Activated T-cell treated with anti-CD3 and anti-CD28 coated beads for 48 hours (primary cell): Measurements from ENCODE around the gene LRCH2.

Experiments used
- DNase-seq: peaks from one replicate; pipeline ENCODE4 v3.0.0-alpha.2; 2020; ENCODE audit warnings: low read depth

Gene LRCH2

DNA sequence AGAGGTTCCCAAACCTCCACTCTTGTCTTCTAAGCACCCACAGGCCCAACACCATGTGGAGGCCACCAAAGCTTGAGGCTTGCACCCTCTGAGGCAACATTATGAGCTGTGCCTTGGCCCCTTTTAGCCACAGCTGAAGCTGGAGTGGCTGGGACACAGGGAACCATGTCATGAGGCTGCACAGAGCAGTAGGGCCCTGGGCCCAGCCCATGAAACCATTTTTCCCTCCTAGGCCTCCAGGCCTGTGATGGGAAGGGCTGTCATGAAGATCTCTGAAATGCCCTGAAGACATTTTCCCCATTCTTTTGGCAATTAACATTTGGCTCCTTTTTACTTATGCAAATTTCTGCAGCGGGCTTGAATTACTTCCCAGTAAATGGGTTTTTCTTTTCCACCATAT lies 29.9 kb downstream of the LRCH2 start:
- DNase-seq = no peak

DNA sequence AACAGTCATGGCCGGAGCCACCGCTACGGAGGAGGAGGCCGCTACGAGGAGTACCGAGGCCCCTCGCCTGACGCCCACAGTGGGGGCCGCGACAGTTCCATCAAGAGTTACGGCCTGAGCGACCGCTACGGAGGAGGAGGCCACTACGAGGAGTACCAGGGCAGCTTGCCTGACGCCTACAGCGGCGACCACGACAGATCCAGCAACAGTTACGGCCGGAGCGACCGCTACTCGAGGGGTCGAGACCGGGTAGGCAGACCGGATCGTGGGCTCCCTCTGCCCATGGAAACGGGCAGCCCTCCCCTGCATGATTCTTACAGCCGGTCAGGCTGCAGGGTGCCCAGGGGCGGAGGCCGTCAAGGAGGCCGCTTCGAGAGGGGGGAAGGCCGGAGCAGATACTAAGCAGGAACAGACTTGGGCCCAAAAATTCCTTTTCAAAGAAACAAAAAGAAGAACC lies 41.6 kb downstream of the LRCH2 start:
- DNase-seq = no peak

GRCh38 chrX:115191490-115192243 lies 42.2 kb downstream of the LRCH2 start:
- DNase-seq = no peak

GRCh38 chrX:115190636-115191489 lies 43.0 kb downstream of the LRCH2 start:
- DNase-seq = no peak

DNA sequence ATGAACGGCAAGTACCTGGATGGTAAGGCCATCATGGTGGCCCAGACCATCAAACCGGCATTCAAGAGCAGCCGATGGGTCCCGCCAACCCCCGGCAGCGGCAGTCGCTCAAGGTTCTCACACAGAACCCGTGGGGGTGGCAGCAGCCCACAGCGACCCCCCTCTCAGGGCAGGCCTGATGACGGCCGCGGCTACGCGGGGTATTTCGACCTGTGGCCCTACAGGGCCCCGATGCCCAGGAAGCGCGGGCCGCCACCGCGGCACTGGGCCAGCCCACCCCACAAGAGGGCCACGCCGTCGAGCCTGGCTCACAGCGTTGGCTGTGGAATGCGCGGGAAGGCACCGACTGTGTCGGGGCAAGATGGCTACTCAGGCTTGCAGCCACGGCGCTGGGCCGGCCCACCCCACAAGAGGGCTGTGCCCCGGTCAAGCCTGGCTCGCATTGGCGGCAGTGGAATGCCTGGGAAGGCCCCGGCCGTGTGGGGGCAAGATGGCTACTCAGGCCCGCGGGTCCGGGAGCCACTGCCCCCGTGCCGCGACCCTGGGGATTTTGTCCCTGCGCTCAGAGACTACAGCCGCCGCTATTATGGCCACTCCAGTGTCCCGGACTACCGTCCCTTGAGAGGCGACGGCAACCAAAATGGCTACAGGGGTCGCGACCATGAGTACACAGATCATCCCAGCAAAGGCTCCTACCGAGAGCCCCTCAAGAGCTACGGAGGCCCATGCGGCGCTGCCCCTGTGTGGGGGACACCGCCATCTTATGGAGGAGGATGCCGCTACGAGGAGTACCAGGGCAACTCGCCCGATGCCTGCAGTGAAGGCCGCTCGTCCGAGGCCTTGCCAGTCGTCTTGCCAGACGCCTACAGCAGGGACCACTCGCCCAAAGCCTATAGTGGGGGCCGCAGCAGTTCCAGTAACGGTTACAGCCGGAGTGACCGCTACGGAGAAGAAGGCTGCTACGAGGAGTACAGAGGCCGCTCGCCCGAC lies 44.0 kb downstream of the LRCH2 start:
- DNase-seq = no peak

GRCh38 chrX:115189110-115189509 lies 44.8 kb downstream of the LRCH2 start, which contains the start of gene RBMXL3:
Gene RBMXL3 (plus strand): TSS chrX:115189410. CDS start chrX:115189442, 32 bp downstream.
- DNase-seq = no peak

DNA sequence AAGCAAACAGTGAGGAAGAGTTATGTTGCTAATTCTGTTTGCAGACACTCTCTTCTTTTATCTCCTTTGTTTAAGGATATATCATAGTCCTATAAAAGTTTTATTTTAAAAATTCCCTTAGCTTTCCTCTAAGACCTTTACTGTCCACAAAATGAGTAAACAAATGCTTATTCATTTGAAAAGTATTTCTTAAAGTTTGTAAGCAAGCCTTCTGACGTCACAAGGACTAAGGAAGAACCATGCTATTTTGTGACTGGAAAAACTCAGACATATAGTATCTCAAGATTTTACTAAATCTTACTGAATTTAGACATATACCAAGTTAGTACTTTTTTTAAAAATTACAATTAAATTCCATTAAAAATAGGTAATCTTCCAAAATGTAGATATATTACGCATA lies 49.9 kb downstream of the LRCH2 start:
- no peak for DNase-seq

DNA sequence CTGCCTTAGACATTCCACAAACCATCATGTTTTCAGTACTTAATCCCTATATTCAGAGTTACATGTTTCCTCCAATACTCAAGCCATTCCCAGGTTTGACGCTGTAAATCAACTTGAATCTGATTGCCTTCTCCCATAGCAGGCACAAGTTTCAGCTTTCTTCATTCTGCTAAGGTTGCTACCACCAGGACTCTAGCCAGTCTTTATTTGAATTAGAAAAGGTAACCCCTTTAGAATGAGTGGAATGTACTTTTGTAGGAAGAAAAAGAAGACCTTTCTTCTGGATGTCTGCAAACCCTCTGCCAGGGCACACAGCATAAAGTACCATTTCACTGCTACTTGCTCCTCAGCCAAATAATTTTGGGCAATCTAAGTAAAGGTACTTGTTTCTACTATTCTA lies 55.4 kb downstream of the LRCH2 start:
- DNase-seq = no peak

GRCh38 chrX:115177932-115178331 lies 56.0 kb downstream of the LRCH2 start:
- DNase-seq = no peak

DNA sequence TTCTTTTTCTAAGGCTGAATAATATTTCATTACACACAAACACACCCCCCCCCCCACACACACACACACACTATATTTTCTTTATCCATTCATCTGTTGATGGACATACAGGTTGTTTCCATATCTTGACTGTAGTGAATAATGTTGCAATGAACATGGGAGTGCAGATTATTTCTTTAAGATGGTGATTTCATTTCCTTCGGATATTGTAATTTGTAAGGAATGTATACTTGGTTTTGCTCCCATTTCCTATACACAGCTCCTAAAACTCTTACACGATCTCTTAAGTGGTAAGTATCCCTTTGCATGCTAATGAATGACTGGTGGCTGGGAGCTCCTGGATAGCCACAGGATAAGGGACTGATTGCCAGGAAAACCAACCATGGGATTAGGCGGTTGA lies 59.3 kb downstream of the LRCH2 start:
- no peak for DNase-seq

DNA sequence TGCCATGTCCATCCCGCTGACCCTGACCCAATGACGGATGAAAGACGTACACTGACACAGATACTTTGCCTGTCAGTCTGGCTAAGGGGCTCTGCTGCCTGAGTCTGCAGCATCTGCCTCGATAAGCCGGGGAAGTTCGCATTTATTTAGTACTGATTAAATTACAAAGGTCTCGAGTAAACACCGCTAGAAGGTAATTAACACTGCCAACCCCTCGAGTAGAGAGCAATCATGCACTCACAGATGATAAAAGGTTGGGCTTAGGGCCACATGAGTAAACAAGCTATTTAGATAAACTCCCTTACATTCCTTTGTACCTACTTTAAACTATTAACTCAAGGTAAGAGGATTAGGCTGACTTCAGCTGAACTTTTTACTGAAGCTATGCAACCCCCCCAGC lies 60.7 kb downstream of the LRCH2 start:
- no peak for DNase-seq

GRCh38 chrX:115147220-115147619 lies 86.7 kb downstream of the LRCH2 start:
- DNase-seq = no peak

- DNase-seq = no peak
Observed at GRCh38 chrX:115142057-115142456, 91.8 kb downstream of the LRCH2 start.

- no peak for DNase-seq
Observed at GRCh38 chrX:115138040-115138439, 95.9 kb downstream of the LRCH2 start.

- DNase-seq = no peak
Observed at GRCh38 chrX:115134382-115134781, 99.5 kb downstream of the LRCH2 start.

- DNase-seq = no peak
Observed at GRCh38 chrX:115112411-115112810, 121.5 kb downstream of the LRCH2 start.

DNA sequence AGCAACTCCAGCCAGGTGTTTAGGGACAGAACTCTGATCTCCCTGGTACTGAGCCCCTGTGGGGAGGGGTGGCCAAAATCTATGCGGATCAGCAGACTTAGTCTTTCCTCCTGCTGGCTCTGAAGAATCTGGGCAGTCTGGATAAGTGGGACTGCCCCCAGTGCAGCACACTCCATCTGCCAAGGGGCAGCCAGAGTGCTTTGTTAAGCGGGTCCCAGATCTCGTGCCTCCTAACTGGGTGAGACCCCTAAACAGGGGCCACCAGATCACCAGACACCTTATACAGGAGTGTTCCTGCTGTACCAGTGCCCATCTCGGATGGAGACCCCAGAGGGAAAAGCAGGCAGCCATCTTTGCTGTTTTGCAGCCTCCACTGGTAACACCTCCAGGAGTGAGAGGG lies 135.0 kb downstream of the LRCH2 start:
- no peak for DNase-seq

DNA sequence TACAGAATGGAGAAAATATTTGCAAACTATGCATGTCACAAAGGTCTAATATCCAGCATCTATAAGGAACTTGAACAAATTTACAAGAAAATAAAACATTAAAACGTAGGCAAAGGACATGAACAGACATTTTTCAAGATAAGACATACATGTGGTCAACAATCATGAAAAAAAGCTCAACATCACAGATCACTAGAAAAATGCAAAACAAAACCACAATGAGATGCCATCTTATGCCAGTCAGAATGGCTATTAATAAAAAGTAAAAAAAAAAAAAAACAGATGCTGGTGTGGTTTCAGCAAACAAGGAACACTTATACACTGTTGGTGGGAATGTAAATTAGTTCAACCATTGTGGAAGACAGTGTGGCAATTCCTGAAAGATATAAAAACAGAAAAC lies 140.7 kb downstream of the LRCH2 start:
- no peak for DNase-seq

GRCh38 chrX:115089419-115089818 lies 144.5 kb downstream of the LRCH2 start:
- DNase-seq = no peak

- DNase-seq = no peak
Observed at GRCh38 chrX:115068896-115069295, 165.0 kb downstream of the LRCH2 start.

- DNase-seq = no peak
Observed at GRCh38 chrX:115067812-115068211, 166.1 kb downstream of the LRCH2 start.

DNA sequence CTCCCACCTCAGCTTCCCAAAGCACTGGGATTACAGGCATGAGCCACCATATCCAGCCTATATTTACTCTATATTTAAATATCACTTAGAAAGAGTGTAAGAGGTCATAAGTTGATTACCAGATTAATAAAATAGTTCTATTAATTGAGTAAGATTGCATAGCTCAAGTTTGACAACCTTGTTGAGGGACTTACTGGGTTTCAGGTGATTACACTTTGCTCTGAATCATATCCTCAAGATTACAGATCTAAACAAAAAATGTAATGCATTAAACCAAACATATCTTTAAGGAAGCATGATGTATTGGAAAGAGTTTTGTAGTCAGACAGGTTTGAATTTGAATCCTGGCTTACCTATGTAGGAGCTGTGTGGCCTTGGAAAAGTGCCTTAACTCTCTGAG lies 168.6 kb downstream of the LRCH2 start:
- no peak for DNase-seq
